Measurements from ENCODE around the gene LAMA3.
A peak's percentile ranks its signal among the peaks of the same experiment; 100 is the strongest.

The LAMA3 gene

GRCh38 chr18:23992941-23993280, 303.7 kb downstream of the LAMA3 start:
- no peak overlapping the region for H3K4me3 ChIP-seq (ENCODE audit: low read depth, low read length)
- ChIA-PET CTCF (interaction anchor here (0.6 kb wide), 1 partner anchor 228 kb away, joined by 3 read pairs; no protein-coding TSS in a partner anchor), POLR2A (no interaction called here)
- TF ChIP-seq ZBTB17 (tag by site-specific recombination; IDR thresholded peaks at IDR 0.05) (no peak), ZNF843 (tag by site-specific recombination; IDR thresholded peaks at IDR 0.05) (no peak), ZFP69B (tag by site-specific recombination; IDR thresholded peaks at IDR 0.05) (no peak), ZNF26 (tag by site-specific recombination; IDR thresholded peaks at IDR 0.05) (no peak), ZNF660 (tag by site-specific recombination; IDR thresholded peaks at IDR 0.05) (no peak), ZNF302 (tag by site-specific recombination; IDR thresholded peaks at IDR 0.05; ENCODE audit: low read depth) (no peak), ZNF830 (tag by site-specific recombination; IDR thresholded peaks at IDR 0.05; ENCODE audit: low read depth) (no peak), OSR2 (tag by site-specific recombination; IDR thresholded peaks at IDR 0.05) (no peak), ZNF280D (tag by site-specific recombination; IDR thresholded peaks at IDR 0.05) (no peak), ZNF423 (tag by site-specific recombination; IDR thresholded peaks at IDR 0.05) (no peak), ZNF629 (tag by site-specific recombination; IDR thresholded peaks at IDR 0.05) (no peak), ZFP37 (tag by site-specific recombination; IDR thresholded peaks at IDR 0.05) (no peak), ZSCAN5A (tag by site-specific recombination; IDR thresholded peaks at IDR 0.05) (no peak), ZNF214 (tag by site-specific recombination; IDR thresholded peaks at IDR 0.05; ENCODE audit: borderline replicate concordance) (no peak), ZSCAN4 (tag by site-specific recombination; IDR thresholded peaks at IDR 0.05) (no peak), SP7 (tag by site-specific recombination; IDR thresholded peaks at IDR 0.05) (no peak), GLIS1 (tag by site-specific recombination; IDR thresholded peaks at IDR 0.05) (no peak)
- H3K36me3 ChIP-seq (ENCODE audit: control insufficient read depth in 2 of 2, insufficient read depth in 1 of 2, low read length in 2 of 2), result no peaks in the 10 kb centered on the region
- H3K9me3 ChIP-seq (ENCODE audit: control insufficient read depth, insufficient read depth, low read depth, low read length), result no peaks in the 10 kb centered on the region
- peaks cover 5% of the 10 kb centered on the region for H3K4me1 ChIP-seq (ENCODE audit: control insufficient read depth, insufficient read depth, low read length)
- no peak overlapping the region for H3K27ac ChIP-seq (ENCODE audit: extremely low read depth, low read depth, low read length)

- Histone ChIP-seq H3K27ac (ENCODE audit: extremely low read depth, low read depth, low read length) (peak overlapping the region; percentile 8; the same call in 1 of the 2 replicates), H3K9me3 (ENCODE audit: control insufficient read depth, insufficient read depth, low read depth, low read length) (no peaks in the 10 kb centered on the region), H3K4me1 (ENCODE audit: control insufficient read depth, insufficient read depth, low read length) (peaks cover 10% of the 10 kb centered on the region), H3K36me3 (ENCODE audit: control insufficient read depth in 2 of 2, insufficient read depth in 1 of 2, low read length in 2 of 2) (no peaks in the 10 kb centered on the region), H3K4me3 (ENCODE audit: low read depth, low read length) (no peak overlapping the region)
- POLR2A ChIA-PET, result no interaction called here
- CTCF ChIA-PET, result interaction anchor here (1.1 kb wide), 1 partner anchor 76 kb away, joined by 4 read pairs; no protein-coding TSS in a partner anchor
- TF ChIP-seq ZNF335 (tag by site-specific recombination; conservative IDR thresholded peaks at IDR 0.05) (peak; percentile 69), HOXA7 (CRISPR knock-in tag; IDR thresholded peaks at IDR 0.05; ENCODE audit: borderline replicate concordance) (no peak), KLF9 (tag by site-specific recombination; IDR thresholded peaks at IDR 0.05; ENCODE audit: low read depth) (peak; percentile 31; the same call in 1 of the 2 replicates), ZSCAN5A (tag by site-specific recombination; IDR thresholded peaks at IDR 0.05) (no peak), ZNF19 (tag by site-specific recombination; IDR thresholded peaks at IDR 0.05; ENCODE audit: low read depth) (no peak), ZXDB (tag by site-specific recombination; IDR thresholded peaks at IDR 0.05) (peak; percentile 52; the same call in 1 of the 2 replicates), ZNF549 (tag by site-specific recombination; IDR thresholded peaks at IDR 0.05) (no peak), SCRT1 (tag by site-specific recombination; IDR thresholded peaks at IDR 0.05; ENCODE audit: borderline replicate concordance) (0 out of 2 replicates have a peak, but pooled peaks have one; percentile 27), SP3 (tag by site-specific recombination; IDR thresholded peaks at IDR 0.05) (peak; percentile 30; the same call in 1 of the 2 replicates), ZNF18 (tag by site-specific recombination; IDR thresholded peaks at IDR 0.05) (peak; percentile 68), ZFP69B (tag by site-specific recombination; IDR thresholded peaks at IDR 0.05) (no peak)
Measured at GRCh38 chr18:23994361-23994902, 305.2 kb downstream of the LAMA3 start.
